HG03045 (cell line): ENCODE data around the gene GAP43.

Source experiments
- ATAC-seq: cut with Tn5 transposase; IDR thresholded peaks from one replicate; pipeline ENCODE4 v1.9.1; 2021; ENCODE audit warnings: mild to moderate bottlenecking, moderate library complexity; ENCODE audit not compliant: unreplicated experiment

The GAP43 gene

DNA sequence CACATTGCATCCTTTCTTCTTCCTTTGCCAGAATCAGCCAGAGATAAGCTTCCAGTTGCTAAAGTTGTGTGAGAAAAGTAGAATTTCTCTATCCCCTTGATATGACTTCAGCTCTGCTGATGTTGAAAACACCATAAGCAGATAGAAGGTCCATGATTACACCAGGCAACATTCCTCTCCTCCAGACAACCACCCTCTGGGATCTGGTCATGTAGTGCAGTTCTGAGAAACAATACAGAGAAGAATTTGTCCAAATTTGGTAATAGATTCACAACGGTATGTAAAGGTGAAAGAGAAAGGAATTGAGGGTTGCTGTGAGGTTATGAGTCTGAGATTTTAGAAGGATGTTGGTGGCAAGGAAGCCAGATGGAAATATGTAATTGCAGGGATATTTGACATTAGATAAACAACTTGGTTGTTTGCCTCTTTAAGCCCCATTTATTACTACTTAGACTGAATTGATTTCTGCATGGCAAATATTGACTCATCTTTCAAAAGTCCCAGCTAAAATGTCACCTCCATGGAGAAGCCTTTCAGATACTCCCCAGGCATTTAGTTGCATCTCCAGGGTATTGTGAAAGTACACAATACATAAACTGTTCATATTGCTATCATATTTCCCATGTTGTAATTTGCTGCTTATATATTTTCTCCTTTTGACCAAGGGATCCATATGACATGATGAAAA is 134.9 kb downstream of the GAP43 start:
- ATAC-seq, result no peak

DNA sequence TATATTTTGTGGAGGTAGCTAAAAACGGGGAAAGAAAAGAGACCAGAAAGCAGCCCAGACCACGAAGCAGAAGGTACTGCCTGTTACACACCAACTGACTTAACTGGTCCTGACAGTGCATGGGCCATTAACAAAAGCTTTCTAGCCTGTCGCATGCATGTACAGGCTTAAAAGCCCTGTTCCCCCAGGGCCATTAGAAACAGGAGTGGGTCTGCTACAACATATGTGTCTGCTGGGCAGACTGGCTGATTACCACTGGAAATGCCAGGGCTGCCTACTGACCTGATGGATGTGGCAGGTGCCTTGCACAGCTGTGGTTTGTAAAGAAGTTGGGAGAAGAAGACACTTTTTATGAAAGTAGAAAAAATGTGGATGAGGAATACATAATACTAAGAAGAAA is 137.4 kb downstream of the GAP43 start:
- no peak for ATAC-seq

DNA sequence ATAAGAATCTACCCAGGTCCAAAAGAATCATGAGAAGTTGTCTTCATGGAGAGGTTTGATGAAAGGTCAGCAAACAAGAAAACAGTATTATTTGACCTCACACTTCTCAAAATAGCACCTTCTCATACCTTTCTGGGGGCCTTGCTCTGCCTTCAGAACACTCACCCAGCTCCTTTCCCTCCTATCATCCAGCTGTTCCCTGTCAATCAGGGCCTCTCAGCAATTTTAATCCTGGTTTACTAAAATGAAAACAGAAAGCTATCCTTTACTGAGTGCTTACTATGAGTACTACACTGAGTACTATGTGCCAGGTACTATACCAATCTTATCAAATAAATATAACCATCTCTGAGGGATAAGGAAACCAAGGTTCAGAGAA is 138.6 kb downstream of the GAP43 start:
- ATAC-seq, result no peak

DNA sequence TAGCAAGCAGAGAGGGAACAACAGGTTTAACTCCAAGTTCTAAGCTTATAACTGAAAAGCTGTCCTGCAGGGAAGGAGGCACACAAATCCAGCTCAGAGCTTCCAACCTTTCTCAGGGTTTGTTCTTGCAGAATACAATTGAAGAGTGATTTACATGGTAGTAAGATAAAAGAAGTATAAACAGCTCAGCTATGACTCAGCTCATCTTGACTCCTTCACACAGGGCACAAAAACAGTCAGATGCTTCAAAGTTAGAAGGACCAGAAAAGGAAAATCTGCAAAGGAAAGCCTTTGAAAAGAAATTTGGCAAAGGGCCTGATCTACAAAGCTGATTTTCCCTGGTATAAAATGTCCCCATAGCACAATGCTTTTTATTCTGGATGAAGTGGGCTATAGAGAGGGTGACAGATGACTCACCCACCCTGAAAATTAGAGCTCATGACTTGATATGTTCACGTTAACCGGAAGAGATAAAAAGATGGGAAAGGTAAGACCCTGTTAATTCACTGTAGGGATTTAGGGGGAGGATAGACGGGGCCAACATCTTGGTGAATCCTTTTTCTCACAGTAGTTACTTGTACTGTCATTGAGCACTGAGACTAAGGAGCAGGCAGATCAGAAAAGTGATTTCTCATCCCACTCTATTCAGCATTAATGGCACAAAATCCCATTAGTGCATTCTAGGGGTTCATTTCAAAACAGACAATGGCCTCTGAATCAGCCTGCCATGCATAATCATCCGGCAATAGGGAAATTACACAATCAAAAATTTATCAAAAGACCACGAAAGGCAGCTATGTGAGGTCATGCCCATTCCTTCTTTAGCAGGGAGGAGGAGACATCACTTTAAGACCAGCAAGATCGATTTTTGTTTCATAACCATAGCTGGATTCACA is 143.5 kb downstream of the GAP43 start:
- no peak for ATAC-seq

DNA sequence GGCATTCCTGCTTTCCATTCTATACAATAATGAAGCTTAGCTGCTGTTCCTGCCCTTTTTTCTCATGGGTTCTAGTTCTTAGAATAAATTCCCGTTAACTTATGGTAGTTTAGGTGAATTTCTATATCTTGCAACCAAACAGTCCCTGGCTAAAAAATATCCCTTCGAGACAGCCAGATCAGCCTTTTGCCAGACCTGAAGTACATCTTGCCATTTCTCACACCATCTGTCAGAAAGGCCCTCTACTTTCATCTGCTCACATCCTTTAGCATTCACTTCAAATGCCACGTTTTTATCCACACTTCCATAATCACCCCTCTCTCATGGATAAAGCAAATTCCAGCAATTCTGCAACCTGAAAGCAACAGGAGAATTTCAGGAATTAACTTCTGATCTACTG is 145.4 kb downstream of the GAP43 start:
- no peak for ATAC-seq
